ENCODE measurements around the gene STX12. TPM values are rescaled to one million over a fixed set of nuclear protein-coding genes. Genes with fewer than 3 reads are reported as not detected.
"Not testable (repeated sequence)": the region's sequence is repeated elsewhere in the genome, so short reads cannot be mapped to it uniquely, and the experiment has no call there.

STX12 gene
- total and polyA plus RNA-seq, 2 of the 4 experiments (the other 2 are of a cell fraction), result 28.6 to 54.8 TPM

- dilution Hi-C loops (cut with HindIII; ENCODE audit: low sequenced_read_pairs, unreplicated experiment); H3K56ac ChIP-seq (ENCODE audit: extremely low read depth, insufficient read depth, low read length); H3K9me3 ChIP-seq (ENCODE audit: control insufficient read depth, insufficient read depth, low read length); BruUV-seq (replicated peaks); H2BK15ac ChIP-seq (ENCODE audit: low read depth, low read length); H2BK120ac ChIP-seq (ENCODE audit: low read depth, low read length); H4K20me1 ChIP-seq (ENCODE audit: insufficient read depth, low read length); H3K27me3 ChIP-seq (ENCODE audit: control insufficient read depth, insufficient read depth, low read length); H2BK5ac ChIP-seq (ENCODE audit: low read depth, low read length, poor library complexity, severe bottlenecking); H3K4me2 ChIP-seq (ENCODE audit: low read depth, low read length); POLR2A ChIA-PET (ENCODE audit: unreplicated experiment); H3K9me1 ChIP-seq (ENCODE audit: insufficient read depth, low read length); H3K4ac ChIP-seq (ENCODE audit: low read depth, low read length); H2AK5ac ChIP-seq (ENCODE audit: low read depth, low read length); DNase-seq; H2BK20ac ChIP-seq (ENCODE audit: low read depth, low read length); H3K18ac ChIP-seq (ENCODE audit: low read depth, low read length); H4K91ac ChIP-seq (ENCODE audit: insufficient read depth, low read depth, low read length); H3K27ac ChIP-seq (ENCODE audit: insufficient read depth, low read length); H3K4me3 ChIP-seq (ENCODE audit: insufficient read depth, low read depth, low read length); H3K4me1 ChIP-seq (ENCODE audit: control insufficient read depth, insufficient read depth, low read length); H2AFZ ChIP-seq (replicated peaks; ENCODE audit: low read length, poor library complexity); H3K23ac ChIP-seq (ENCODE audit: low read depth, low read length); H3K36me3 ChIP-seq (ENCODE audit: control insufficient read depth, insufficient read depth, low read length); H2AK9ac ChIP-seq (replicated peaks; ENCODE audit: low read depth, low read length, poor library complexity); H4K5ac ChIP-seq (ENCODE audit: low read depth, low read length); H4K8ac ChIP-seq (ENCODE audit: low read depth in 2 of 2, low read length in 2 of 2); H3K9ac ChIP-seq (ENCODE audit: low read depth, low read length); CTCF ChIA-PET; H3K79me1 ChIP-seq (ENCODE audit: low read depth in 1 of 2, low read length in 2 of 2); H3K14ac ChIP-seq (replicated peaks; ENCODE audit: low read depth, low read length); intact Hi-C loops (cut with micrococcal nuclease); ATAC-seq (ENCODE audit: low read depth): not testable (repeated sequence)
- in situ Hi-C loops (cut with MboI; ENCODE audit: low sequenced_read_pairs), result loop anchor here (25.0 kb wide), 1 partner anchor 341 kb away; no protein-coding TSS in a partner anchor
- no CpG with 5 or more reads among the region's 7 CpGs for WGBS, 2 experiments (ENCODE audit: extremely low coverage in 2 of 2, insufficient read length in 1 of 2)
These were observed 98.1 kb downstream of the STX12 start for GRCh38 chr1:27871076-27871475.

All from IMR-90 (cell line).